Left lung (tissue), 10 donors: Measurements from ENCODE around the gene OR2S2. TPM values are rescaled to one million over a fixed set of nuclear protein-coding genes. Genes with fewer than 3 reads are reported as not detected.
A peak's percentile ranks its signal among the peaks of the same experiment; 100 is the strongest.

ENCODE experiments used
- ATAC-seq: fragments of 200-7000 bp; cut with Tn5 transposase; one replicate; pipeline ENCODE4 v1.9.1; 2020; ENCODE audit warnings: moderate library complexity
- DNase-seq, 4 donors: peaks; one replicate each; pipeline ENCODE4 v3.0.0-alpha.2; 2013 to 2020
- H3K27ac ChIP-seq, 2 donors: fragments of 200-600 bp; sonication (generic) in 1 of 2; one replicate each; pipeline versions ENCODE4 v1.5.0 to v1.8.0; 2020 to 2021
- H3K27me3 ChIP-seq, 2 donors: fragments of 200-600 bp; sonication (generic) in 1 of 2; one replicate each; pipeline versions ENCODE4 v1.5.0 to v1.8.0; 2020 to 2021
- H3K36me3 ChIP-seq, 2 donors: fragments of 200-600 bp; sonication (generic) in 1 of 2; one replicate each; pipeline versions ENCODE4 v1.5.0 to v1.8.0; 2020 to 2021
- H3K4me1 ChIP-seq, 2 donors: fragments of 200-600 bp; one replicate each; pipeline ENCODE4 v1.8.0; 2021
- H3K4me3 ChIP-seq, 2 donors: fragments of 200-600 bp; sonication (generic) in 1 of 2; one replicate each; pipeline versions ENCODE4 v1.5.0 to v1.8.0; 2020 to 2021; ENCODE audit warnings: mild to moderate bottlenecking in 1 of 2
- H3K9me3 ChIP-seq, 2 donors: fragments of 200-600 bp; sonication (generic) in 1 of 2; one replicate each; pipeline versions ENCODE4 v1.5.0 to v1.8.0; 2020 to 2021
- intact Hi-C, 2 donors: fragments of 100-400 bp; cut with DNase I; formaldehyde crosslinking; loops; one replicate each; pipeline versions ENCODE4 v1.11.2 to v1.14.2; 2022
- polyA plus RNA-seq, 6 donors: library from polyadenylated mRNA; unstranded; fragments of 120-200 nt; gene quantifications; one replicate each; pipeline ENCODE4 v1.2.1, GENCODE V29; 2013; ENCODE audit not compliant: insufficient read length in 6 of 6
- total RNA-seq, 2 donors: library from RNA; stranded (reverse); fragmentation: NEBNext Ultra II Directional; extraction: Animal tissue kit (Norgen Biotek cat#: 25700); gene quantifications; one replicate each; pipeline ENCODE4 v1.2.1, GENCODE V29; 2021
- TF ChIP-seq, protein P1 (sequence below), 2 donors: fragments of 200-600 bp; sonication (generic) in 1 of 2; IDR thresholded peaks; one replicate each; pipeline versions ENCODE4 v1.5.0 to v1.8.0; 2021; ENCODE audit warnings: antibody characterized with exemption in 2 of 2
- donor health status: DM: no; HTN: yes; CAD: no.
- donor health status: DM: no; HTN: no; CAD: no.

OR2S2 gene
- total and polyA plus RNA-seq, 8 donors, result 0.32 TPM; not detected in 7

DNA sequence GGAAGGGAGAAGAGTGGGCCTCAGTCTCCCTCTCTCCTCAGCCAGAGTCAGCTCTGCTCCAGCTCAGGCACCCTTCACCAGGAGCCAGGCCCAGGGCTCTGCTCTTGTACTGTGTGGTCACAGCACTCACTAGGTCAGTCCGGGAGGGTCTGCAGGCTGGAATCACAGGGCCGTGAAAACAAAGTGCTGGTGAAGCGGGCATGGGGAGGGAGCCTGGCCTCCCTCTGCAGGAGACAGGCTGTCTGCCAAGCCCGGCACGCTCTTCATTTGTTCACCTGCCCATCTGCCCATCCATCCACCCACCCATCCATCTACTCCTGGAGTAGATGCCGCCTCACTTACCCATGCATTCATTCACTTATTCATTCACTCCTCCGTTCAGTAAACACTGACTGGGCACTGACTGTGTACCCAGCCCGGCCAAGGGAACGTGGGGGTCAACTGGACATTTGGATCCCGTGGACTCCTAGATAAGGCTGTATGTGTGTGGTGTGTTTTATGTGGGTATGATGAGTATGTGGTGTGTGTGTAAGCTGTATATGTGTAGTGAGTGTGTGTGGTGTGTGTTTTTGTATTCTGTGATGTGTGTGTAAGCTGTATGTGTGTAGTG is 45.1 kb downstream of the OR2S2 start:
- no peak for DNase-seq
- intact Hi-C loops, result no loop called here
- no peaks in the 10 kb centered on the region for H3K27me3 ChIP-seq
- TF ChIP-seq, protein P1, sequence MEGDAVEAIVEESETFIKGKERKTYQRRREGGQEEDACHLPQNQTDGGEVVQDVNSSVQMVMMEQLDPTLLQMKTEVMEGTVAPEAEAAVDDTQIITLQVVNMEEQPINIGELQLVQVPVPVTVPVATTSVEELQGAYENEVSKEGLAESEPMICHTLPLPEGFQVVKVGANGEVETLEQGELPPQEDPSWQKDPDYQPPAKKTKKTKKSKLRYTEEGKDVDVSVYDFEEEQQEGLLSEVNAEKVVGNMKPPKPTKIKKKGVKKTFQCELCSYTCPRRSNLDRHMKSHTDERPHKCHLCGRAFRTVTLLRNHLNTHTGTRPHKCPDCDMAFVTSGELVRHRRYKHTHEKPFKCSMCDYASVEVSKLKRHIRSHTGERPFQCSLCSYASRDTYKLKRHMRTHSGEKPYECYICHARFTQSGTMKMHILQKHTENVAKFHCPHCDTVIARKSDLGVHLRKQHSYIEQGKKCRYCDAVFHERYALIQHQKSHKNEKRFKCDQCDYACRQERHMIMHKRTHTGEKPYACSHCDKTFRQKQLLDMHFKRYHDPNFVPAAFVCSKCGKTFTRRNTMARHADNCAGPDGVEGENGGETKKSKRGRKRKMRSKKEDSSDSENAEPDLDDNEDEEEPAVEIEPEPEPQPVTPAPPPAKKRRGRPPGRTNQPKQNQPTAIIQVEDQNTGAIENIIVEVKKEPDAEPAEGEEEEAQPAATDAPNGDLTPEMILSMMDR (IDR thresholded peaks at IDR 0.05), result no peak
- no peak overlapping the region for H3K27ac ChIP-seq
- no peaks in the 10 kb centered on the region for H3K9me3 ChIP-seq
- no peaks in the 10 kb centered on the region for H3K36me3 ChIP-seq
- peak overlapping the region in 1 of 2 donors; percentile 30 for H3K4me3 ChIP-seq
- no peak for ATAC-seq
- peaks cover 21 to 41% of the 10 kb centered on the region in 2 donors for H3K4me1 ChIP-seq

DNA sequence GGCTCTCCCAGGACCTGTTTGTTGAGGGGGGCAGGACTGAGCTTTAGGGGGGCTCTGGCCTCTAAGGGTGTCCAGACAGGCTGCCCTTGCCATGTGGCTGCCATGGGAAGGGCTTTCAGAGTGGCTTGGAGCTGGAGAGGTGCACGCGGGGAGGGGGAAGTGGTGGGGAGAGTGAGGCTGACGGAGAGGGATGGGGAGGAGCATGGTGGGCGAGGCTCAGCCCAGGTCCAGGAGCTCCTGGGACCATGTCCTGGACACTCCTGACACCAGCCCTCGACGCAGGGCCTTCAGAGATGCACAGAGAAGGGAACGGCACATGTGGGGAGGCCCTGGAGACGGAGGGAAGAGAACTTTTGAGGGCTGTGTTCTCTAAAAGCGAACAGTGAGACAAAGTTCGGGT is 46.3 kb downstream of the OR2S2 start:
- Histone ChIP-seq H3K27ac (peak overlapping the region in 1 of 2 donors; percentile 23), H3K9me3 (no peaks in the 10 kb centered on the region), H3K36me3 (no peaks in the 10 kb centered on the region), H3K27me3 (no peaks in the 10 kb centered on the region), H3K4me1 (peaks cover 33 to 53% of the 10 kb centered on the region in 2 donors), H3K4me3 (peak overlapping the region in 1 of 2 donors; percentile 30)
- no peak for DNase-seq
- intact Hi-C loops, result no loop called here
- ATAC-seq, result no peak
- TF ChIP-seq, protein P1 (IDR thresholded peaks at IDR 0.05), result no peak

DNA sequence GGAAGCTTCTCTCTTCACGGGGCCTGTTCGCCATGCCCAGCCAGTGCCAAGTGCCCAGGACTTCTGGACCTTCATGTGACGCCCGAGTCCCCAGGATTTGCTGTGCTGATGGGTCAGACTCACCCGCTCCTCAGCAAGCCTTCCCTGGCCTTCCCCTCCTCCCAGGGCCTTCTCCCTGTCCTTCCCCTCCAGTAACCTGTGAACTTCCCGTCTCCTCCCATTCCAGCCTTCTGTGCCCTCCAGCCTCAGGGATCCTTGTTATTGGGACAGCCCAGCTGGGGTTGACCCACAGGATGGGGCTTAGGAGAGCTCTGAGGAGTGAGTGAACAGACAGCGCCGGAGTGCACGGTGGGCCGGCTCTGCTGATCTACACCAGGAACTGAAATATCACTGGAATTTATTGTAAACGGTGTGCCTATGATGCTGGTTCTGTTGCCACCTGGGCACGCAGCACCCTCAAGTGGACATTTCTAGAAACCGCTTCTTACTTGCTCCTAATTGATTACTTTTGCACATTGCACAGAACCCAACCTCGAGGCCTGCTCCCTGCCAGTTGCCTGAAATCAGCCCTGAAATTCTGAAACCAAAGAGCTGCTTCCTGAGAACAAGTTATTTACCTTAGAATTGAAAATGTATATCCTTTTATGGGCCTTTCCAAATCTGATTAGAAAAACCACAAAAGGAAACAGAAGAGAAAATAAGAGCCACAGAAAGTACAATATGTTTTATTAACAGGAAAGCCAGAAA is 47.2 kb downstream of the OR2S2 start:
- Histone ChIP-seq H3K27ac (peak overlapping the region; percentile 91 to 95), H3K9me3 (no peaks in the 10 kb centered on the region), H3K4me3 (peak overlapping the region in 1 of 2 donors; percentile 30), H3K36me3 (no peaks in the 10 kb centered on the region), H3K4me1 (peaks cover 42 to 62% of the 10 kb centered on the region in 2 donors), H3K27me3 (no peaks in the 10 kb centered on the region)
- ATAC-seq (no peak), DNase-seq (no peak)
- intact Hi-C loops, result no loop called here
- TF ChIP-seq, protein P1 (IDR thresholded peaks at IDR 0.05), result peak; percentile 37 to 39

DNA sequence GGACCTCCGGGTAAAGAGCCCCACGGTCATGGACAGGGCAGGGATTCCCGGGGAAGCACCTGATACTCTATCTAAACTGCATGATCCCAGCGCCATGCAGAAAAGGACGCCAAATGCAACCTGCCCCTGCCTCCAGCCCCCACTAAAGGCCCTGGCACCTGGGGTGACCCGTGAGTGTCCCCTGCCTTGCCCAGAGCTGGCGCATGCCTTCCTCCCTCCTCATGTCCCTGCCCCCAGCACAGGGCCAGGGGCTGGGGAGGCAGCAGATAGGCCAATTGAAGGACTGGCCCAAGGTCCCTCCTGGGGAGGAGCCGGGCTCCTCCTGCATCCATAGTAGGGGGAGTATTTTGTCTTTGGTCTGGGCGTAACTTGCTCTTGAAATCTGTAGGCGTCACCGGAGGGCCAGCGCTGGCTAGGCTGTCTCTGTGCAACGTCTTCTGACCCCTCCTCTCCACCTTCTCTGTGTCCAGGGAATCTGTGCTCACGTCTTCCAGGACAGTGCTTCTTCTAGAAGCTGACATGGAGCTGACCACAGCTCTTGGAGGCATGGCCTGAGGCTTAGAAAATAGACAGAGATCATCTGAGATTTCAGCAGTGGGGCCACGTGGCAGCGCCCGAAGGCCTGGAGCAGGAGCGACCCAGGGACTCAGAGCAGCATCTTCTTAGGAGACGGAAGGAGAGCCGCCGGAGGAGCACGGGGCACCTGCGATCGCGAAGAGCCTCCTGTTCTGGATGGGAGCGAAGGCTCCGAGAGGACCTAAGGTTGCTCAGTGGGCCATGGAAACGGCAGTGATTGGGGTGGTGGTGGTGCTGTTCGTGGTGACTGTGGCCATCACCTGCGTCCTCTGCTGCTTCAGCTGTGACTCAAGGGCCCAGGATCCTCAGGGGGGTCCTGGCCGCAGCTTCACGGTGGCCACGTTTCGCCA is 48.0 kb downstream of the OR2S2 start:
- Histone ChIP-seq H3K36me3 (no peaks in the 10 kb centered on the region), H3K4me1 (peaks cover 50 to 70% of the 10 kb centered on the region in 2 donors), H3K27me3 (no peaks in the 10 kb centered on the region), H3K9me3 (no peaks in the 10 kb centered on the region), H3K4me3 (peak overlapping the region in 1 of 2 donors; percentile 30), H3K27ac (peak overlapping the region; percentile 91 to 95)
- TF ChIP-seq, protein P1 (IDR thresholded peaks at IDR 0.05), result no peak
- DNase-seq, result no peak
- intact Hi-C loops, result loop anchor here in 1 of 2 donors (5.0 kb wide), 1 partner anchor 37 kb away; no protein-coding TSS in a partner anchor
- no peak for ATAC-seq
